RPMI8226 (cell line): ENCODE measurements around the gene DIP2C.
"Not testable (repeated sequence)": the region's sequence is repeated elsewhere in the genome, so short reads cannot be mapped to it uniquely, and the experiment has no call there.

Experiments
- DNase-seq: peaks from one replicate; pipeline ENCODE4 v3.0.0-alpha.2; 2015

The DIP2C gene

DNA sequence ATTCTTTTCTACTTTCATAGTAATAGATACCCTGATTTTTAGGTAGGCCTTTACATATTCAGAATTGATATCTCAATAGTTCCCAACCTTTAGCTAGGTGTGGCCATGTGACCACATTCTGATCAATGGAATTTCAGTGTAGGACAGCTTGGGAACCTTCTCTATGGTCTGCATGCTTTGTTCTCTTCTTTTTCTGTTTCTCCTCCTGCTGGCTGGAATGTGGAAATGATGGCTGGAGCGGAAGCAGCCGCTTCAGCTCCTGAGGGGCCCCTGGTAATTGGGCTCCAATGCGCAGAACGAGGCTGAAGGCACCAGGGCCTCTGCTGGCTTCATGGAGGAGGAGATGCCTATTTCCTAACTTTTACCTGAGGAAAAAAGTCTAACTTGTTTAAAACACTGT lies 401.7 kb downstream of the DIP2C start:
- DNase-seq = no peak

DNA sequence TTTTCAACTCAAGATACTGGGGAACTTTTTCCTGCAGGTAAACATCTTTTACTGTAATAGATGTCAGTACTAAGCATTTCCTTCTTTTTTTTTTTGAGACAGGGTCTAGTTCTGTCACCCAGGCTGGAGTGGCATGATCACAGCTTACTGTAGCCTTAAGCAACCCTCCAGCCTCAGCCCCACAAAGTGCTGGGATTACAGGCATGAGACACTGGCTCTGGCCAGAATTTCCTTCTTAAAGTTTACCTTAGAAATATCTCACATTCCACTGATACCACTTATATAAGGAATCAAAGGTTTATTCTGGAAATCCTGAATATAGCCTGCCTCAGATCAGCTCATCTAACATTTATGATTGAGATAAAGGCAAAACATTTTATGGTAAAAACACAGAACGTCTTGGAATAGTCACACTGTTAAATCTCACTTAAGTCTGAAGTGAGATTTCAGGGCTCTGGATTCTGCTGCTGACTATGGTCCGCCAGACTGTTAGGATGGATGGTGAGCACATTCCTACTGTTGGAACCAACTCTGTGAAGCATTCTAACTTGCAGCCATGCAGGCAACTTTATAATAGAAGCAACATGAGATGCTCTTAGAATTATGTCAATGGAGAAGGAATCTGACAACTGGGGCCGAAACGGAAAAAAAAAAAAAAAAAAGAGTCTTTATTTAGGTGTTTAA lies 402.3 kb downstream of the DIP2C start:
- no peak for DNase-seq

DNA sequence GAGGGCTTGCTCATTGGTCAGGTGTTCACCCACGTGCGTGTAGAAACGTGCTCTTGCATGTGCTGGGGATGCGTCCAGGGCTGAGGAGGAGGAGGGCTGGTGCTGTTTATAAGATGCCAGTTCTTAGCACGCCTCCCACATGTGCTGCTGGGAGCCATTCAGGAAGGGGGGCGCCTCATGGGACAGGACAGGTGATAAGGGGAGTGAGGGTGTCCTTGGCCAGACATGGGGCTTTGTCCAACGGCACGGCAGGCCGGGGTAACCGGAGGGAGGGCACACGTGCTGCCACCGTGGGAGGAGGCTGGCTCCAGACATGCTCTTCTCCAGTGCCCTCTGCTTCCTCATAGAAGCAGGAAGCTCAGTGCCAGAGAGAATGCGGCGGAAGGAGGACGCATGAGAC lies 404.3 kb downstream of the DIP2C start:
- DNase-seq = no peak

DNA sequence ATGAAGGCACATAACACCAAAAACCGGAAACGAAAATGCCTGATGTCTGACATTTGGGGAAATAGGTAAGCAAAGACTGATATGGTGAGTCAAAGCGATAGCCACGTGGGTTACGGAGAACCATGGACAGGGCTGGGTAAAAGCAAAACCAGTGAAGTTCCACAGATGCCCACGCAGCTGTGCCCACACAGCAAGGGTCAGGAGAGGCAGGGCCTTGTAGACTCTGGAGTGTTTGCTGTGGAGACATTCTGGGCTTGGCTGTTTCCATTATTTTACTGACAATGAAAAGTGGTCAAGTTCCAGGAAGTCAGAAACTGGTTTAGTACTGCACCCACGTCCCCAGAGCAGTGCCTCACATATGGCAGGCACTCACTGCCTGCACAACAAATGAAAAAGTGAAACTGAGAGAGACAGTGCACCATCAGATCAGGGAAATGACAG lies 405.5 kb downstream of the DIP2C start:
- no peak for DNase-seq

DNA sequence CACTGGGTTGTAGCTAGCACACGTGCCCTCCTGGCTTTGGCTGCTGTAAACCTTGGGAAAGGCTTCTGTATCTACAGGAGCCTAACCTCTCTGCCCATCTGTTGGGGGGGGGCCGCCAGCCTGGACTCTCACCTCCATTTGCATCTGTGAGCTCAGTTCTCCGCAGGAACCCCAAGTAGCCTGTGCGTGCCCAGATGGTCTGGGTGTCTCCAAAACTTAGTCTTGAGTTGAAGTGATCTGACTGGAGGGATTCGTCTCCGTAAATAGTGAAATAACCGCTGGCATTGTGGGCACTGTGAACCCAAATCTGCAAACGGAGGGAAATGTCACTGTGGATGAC lies 406.4 kb downstream of the DIP2C start:
- DNase-seq = no peak

DNA sequence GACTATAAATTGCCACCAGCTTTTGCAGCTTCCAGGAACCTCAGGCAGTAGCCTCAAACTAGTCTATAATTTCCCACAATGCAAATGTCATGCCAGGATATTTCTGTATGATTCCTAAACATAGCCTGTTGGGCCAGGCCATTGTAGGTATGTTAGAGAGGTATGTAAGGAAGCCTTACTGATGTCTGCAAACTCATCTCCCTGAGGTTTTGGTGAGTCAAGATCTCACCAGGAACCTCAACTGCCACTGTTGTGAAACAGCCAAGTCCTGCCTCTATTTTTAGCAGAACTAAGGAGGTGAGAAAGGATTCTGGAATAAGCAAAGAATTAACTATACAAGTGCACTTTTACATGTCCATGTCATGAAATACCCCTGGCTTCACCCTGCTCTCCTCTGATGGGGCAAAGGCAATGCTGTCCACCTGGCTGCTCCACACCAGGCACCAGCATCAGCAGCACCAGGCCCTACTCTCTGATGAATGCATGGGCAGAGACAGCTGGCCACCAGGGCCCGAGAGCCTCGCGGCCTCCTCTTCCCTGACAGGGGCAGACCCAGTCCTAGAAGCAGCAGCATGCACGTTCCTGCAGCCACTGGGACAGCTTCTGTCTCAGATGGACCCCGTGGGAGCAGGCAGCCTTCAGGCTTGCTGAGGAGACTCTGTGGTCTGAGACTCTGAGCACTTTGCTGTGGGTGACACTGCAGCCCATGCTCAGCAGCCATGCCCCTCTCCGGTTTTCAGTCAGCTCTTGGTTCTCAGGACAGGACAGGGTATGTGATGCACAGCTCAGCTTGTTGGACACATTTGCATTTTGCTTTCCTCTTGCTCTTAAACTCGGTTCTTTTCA lies 407.0 kb downstream of the DIP2C start:
- DNase-seq = no peak

DNA sequence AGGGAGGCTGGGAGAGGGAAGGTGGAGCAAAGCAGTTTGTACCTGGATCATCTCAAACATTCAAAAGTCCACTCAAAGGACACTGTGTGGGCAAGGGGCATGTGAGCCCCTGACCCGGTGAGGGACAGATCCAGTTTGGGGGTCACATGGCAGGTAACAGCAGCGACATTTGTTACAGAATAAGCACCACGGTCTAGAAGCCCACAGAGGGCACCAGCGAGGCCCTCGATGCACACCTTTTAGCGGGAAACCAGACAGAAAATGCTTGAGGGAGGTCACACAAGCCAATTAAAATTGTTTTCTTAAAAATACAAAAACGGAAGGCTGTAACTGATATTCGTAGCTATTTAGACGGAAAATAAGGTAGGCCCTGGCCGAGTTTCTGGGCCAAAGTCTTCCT lies 409.8 kb downstream of the DIP2C start:
- no peak for DNase-seq

DNA sequence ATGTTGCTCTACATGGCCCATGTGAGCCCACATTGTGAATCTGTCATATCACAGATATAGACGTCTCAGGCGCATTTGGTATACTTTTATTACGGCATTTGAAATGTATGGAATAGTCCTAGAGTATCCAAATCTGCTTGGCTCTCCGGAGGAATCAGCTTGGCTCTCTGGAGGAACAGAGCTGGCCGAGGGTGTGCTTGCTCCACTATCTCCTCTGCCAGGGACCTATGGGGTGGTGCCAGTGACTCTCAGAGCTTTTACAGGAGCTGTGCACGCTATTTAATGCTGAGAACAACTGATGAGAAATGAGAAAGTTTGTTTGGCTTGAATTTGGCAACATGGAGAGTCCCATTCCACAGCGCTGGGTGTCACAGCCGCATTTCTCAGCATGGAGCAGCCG lies 410.2 kb downstream of the DIP2C start:
- DNase-seq = no peak

DNA sequence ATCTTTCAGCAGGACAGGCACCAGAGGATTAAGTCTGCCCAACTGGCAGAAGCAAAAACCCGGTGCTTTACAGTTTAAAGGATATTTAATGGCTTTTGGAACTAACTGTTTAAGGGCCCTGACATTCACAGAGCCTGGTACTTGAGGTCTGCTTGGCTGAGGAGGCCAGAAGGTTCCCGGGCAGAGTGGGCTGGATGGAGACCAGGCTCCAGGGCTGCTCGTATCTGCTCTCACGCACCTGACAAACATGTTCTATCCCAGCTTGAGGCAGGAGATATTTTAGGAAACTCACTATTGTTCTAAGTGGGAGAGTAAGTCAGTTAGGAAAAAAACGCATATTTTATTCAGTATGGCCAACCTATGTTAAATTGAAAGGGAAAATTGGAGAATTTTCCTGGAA lies 410.8 kb downstream of the DIP2C start:
- no peak for DNase-seq

DNA sequence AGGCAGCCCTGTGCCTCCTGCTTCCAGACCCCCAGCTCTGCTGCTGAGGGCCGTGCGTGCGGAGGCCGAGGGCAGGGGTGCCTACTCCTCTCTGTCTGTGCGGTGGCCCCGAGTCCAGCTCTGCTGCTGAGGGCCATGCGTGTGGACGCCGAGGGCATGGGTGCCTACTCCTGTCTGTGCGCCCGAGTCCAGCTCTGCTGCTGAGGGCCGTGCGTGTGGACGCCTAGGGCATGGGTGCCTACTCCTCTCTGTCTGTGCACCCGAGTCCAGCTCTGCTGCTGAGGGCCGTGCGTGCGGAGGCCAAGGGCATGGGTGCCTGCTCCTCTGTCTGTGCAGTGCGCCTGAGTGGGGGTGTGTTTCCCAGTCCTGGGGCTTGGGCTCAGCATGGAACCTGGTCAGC lies 411.5 kb downstream of the DIP2C start:
- DNase-seq = no peak

DNA sequence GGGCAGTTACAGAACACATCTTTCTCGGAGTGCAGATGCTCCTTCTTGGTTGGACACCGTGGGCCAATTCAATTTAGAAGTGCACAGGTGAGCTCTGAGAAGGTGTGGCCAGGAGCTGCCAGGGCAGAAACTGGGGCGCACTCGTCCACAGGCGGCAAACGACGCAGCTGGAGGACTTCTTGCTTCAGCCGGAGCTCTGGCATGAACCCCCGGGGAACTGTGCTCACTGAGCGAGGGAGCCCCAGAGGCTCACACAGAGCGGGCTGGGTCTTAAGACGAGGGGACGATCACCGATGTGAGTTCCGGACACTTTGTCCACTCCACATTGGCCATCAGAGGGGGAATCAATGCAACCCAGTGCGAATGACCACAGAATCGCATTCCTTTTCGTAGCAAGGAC lies 413.8 kb downstream of the DIP2C start:
- no peak for DNase-seq

DNA sequence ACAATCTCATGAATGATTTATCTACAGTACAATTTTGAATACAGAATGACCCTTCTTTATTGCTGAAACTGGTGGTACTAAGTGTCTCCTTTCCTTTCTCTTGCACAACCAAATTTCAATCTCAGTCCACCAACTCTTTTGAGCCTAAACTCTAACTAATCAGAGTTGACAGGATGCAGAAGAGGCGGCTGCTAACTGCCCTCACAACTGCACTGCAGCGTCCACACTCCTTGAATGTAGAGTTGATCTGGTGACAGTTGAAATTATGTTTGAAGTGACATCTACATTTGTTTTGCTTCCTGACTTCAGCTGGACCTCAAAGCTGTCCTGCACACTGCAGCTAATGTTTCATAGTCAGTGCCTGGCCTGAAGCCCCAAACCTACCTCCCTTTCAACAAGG lies 414.6 kb downstream of the DIP2C start:
- no peak for DNase-seq

DNA sequence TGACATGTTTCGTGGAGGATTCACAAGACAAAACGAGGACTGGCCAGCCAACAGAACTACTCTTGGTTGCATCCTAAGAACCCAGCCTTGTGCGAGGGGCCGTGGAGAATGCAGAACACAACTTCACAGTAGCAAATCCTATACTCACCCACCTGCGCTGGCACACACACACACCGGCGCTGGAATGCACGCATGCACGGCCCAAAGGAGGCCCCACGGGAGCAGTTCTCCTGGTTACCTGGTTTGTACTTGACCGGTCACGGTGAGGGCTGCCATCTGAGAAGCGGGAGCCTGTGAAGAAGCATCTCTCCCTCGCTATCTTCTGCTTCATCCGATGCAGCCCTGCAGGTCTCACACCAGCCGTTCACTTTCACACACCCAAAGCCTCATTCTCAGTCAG lies 416.4 kb downstream of the DIP2C start:
- DNase-seq = no peak

DNA sequence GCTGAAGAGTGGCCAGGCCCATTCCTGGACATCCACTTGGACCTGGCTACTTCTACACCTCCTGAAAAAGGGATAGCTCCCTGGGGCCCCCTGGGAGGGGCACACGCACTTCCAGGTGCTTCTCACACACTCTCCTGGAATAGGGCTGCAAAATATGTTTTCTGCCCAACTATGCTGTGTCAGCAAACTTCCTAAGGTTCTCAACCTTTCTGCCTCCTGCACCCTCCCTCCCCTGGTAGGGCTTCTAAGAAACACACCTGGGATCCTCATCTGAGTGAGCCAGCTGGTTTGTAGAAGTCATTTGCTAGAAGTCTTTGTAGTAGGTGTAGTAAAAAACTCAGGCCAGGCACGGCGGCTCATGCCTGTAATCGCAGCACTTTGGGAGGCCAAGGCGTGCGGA lies 417.7 kb downstream of the DIP2C start:
- peak; percentile 58 for DNase-seq

DNA sequence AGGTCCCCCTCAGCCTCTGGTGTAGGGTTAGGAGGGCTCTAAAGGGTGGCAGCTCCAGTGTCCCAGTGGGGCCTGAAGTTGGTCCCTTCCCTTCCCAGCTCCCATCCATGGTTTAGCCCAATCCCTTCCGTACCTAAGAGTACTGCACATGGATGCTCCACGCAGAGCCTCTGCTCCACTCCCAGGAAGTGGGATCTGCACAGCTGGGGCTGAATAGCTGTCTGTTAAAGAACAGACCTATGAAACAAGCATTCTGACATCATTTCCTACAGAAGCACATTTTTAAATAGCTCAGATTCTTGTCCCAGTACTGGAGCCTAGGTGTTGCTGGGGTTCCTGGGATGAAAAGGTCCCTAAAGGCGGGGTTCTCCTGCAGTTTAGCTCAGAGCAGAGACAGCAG lies 418.3 kb downstream of the DIP2C start:
- no peak for DNase-seq

DNA sequence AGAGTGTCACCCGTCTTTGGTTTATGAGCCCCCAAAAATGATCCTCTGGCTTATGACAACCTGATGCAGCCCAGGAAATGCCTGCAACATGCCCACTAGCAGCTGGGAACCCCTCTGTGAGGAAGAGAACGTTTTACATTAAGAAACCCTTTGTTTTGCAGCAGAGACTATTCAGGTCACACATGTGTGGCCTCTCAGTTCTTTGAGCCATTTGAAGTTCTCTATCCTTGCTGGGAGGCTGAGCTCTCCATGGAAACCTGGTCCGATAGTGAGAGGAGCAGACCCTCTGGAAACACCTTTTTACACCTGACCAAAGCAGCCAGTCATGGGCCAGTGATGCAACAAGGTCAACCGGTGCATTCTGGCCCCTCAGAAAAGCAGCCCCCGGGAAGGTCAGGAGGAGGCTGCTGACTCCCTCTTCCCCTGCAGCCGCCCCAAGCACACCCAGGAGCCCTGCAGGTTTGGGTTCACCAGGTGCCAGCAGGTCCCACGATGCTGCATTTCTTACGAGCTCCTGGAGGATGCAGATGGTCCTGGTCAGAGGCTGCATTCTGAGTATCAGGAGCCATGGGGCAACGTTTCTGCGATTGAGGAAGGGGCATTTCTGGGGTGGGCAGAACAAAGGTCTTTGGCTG lies 419.9 kb downstream of the DIP2C start:
- no peak for DNase-seq

DNA sequence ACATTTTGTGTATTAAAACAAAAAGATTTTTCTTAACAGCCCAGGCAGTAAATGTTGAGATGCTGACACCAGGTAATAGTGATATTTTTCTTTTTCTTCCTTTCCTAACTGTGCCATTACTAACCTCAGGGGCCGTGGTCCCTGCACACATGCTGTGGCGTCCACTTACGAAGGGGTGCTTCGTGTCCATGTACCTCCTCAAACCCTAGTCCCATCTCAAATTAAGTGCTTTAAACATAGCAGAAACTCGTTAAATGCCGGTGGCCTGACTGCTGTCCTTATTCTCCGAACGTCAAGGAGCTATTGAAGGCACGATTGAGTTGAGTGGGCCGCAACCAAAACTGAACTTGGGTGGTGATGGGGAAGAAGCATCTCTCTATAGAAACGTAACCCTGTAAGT lies 421.8 kb downstream of the DIP2C start:
- no peak for DNase-seq

DNA sequence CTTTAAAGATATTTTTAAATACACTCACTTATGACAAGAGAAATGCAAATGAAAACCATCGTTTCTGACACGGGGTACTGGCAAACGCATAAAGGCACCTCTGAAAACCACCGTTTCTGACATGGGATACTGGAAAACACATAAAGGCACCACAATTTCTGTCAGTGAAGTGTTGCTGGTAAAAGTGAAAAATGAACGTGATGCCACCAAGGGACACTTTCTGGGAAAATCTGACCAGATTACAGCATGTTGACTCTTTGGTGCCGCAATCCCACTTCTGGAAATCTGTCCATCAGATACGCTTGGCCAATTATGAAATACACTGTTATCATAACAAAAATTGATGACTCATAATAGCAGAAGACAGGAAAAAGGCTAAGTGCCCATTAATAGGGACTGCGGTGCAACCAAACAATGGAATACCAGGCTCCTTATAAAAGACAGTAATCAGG lies 422.5 kb downstream of the DIP2C start:
- DNase-seq = no peak

DNA sequence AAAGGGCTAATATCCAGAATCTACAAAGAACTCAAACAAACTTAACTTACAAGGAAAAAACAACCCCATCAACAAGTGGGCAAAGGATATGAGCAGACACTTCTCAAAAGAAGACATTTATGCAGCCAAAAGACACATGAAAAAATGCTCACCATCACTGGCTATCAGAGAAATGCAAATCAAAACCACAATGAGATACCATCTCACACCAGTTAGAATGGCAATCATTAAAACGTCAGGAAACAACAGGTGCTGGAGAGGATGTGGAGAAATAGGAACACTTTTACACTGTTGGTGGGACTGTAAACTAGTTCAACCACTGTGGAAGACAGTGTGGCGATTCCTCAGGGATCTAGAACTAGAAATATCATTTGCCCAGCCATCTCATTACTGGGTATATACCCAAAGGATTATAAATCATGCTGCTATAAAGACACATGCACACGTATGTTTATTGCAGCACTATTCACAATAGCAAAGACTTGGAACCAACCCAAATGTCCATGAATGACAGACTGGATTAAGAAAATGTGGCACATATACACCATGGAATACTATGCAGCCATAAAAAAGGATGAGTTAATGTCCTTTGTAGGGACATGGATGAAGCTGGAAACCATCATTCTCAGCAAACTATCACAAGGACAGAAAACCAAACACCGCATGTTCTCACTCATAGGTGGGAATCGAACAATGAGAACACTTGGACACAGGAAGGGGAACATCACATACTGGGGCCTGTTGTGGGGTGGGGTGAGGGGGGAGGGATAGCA lies 423.5 kb downstream of the DIP2C start:
- not testable (repeated sequence) for DNase-seq

DNA sequence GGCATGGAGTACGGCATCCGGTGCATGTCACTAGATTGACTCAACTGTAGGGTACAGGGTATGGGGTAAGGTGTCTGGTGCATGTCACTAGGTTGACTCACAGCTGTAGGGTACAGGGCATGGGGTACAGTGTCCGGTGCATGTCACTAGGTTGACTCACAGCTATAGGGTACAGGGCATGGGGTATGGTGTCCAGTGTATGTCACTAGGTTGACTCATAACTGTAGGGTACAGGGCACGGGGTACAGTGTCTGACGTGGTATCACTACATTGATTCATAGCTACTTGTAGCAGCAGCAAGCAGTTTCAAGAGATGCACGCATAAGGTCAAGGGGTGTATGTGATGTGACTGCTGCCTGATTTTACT lies 424.4 kb downstream of the DIP2C start:
- not testable (repeated sequence) for DNase-seq

DNA sequence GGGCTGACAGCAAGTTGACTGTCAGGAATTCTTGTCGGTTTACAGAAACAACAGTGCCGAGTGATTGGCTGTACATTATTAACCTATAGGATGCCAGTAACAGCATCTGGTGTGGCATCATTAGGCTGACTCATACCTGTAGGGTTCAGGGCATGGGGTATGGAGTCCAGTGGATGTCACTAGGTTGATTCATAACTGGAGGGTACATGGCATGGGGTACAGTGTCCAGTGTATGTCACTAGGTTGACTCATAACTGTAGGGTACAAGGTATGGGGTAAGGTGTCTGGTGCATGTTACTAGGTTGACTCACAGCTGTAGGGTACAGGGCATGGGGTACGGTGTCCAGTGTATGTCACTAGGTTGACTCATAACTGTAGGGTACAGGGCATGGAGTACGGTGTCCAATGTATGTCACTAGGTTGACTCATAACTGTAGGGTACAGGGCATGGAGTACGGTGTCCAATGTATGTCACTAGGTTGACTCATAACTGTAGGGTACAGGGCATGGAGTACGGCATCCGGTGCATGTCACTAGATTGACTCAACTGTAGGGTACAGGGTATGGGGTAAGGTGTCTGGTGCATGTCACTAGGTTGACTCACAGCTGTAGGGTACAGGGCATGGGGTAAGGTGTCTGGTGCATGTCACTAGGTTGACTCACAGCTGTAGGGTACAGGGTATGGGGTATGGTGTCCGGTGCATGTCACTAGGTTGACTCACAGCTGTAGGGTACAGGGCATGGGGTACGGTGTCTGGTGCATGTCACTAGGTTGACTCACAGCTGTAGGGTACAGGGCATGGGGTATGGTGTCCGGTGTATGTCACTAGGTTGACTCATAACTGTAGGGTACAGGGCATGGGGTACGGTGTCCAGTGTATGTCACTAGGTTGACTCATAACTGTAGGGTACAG lies 425.1 kb downstream of the DIP2C start:
- DNase-seq = not testable (repeated sequence)

DNA sequence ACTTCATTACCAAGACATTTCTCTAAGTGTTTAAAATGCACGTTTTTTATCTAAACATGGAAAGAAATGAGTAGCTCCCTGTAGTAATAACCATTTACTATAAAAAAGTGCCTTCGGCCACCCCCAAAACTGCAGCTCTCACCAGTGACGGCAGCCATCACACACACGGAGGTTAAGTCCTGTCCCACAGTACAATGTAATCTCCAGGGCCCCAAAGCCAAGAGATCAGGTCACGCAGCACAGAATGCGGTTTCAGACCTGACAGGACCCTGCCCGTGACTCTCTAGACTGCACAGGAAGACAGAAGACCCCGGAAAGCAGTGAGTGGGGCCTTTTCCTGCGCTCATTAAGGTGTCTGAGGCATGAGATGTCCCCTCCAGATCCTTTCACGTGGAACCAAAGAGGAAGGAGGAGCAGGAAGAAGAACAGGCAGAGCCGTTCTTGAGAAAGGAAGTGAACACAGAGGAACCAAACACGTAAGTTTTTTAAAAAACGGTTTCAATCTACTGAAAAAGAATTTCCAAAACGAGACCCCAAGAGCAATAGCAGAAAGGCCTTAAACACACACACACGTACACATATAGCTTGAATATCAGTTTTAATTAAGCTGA lies 428.5 kb downstream of the DIP2C start:
- no peak for DNase-seq
